ENCODE data around the gene SCAPER.

DNA sequence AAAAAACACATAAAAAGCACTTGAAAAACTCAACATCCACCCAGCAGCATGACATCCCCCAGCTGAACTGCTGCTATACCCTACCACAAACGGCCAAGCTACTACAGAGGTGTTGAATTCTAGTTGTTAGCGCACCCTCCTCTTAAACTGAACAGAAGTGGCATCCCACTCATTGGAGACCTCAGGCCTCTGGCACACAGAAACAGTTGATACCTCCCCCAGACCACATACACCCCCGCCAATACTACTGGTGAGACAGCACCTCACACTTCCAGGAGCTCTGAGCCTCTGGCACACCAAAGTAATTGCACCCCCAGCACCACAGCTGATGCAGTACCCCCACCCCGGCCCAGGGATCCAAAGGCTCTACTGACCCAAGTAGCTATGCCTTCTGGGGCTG lies 190.2 kb downstream of the SCAPER start:
- TF ChIP-seq CTCF (IDR thresholded peaks at IDR 0.05 in 4 of 5, conservative IDR thresholded peaks at IDR 0.05 in 1 of 5) (no peak), POLR2A (IDR thresholded peaks at IDR 0.05) (no peak)
